HL-60 (cell line): Measurements from ENCODE around the gene SNTB2.
A peak's percentile ranks its signal among the peaks of the same experiment; 100 is the strongest.

Experiments
- DNase-seq, 2 experiments: peaks; one replicate each; pipeline ENCODE4 v3.0.0-alpha.2; 2010 to 2020; ENCODE audit warnings: low read depth in 1 of 2, low spot score in 1 of 2
- H3K27ac ChIP-seq: fragments of 250-450 bp; sonication (Bioruptor Pico); replicated peaks from 2 replicates; pipeline ENCODE4 v1.5.1; 2020; ENCODE audit warnings: mild to moderate bottlenecking, moderate library complexity
- H3K27me3 ChIP-seq: fragments of 250-450 bp; sonication (Bioruptor Pico); 2 replicates; pipeline ENCODE4 v1.5.1; 2021; ENCODE audit warnings: mild to moderate bottlenecking, moderate library complexity; ENCODE audit not compliant: insufficient read depth, poor library complexity, severe bottlenecking
- H3K4me3 ChIP-seq: replicated peaks from 2 replicates; pipeline ENCODE4 v1.5.1; 2011; ENCODE audit warnings: mild to moderate bottlenecking, control low read depth, low read length; ENCODE audit not compliant: insufficient read depth
- GABPA ChIP-seq: IDR thresholded peaks from 2 replicates; pipeline ENCODE4 v1.6.1; 2012; ENCODE audit warnings: low read depth
- POLR2AphosphoS5 ChIP-seq: IDR thresholded peaks from 2 replicates; pipeline ENCODE4 v1.6.1; 2012; ENCODE audit warnings: low read depth
- SPI1 ChIP-seq: IDR thresholded peaks from 2 replicates; pipeline ENCODE4 v1.6.1; 2012; ENCODE audit warnings: low read depth, mild to moderate bottlenecking, borderline replicate concordance
- TF ChIP-seq, protein P1 (sequence below): IDR thresholded peaks from one replicate; pipeline ENCODE4 v1.5.1; 2011; ENCODE audit warnings: low read length, control low read depth, inconsistent platforms; ENCODE audit not compliant: insufficient read depth
- TF ChIP-seq, protein P2 (sequence below): IDR thresholded peaks from 2 replicates; pipeline ENCODE4 v1.6.1; 2012; ENCODE audit warnings: low read depth; ENCODE audit not compliant: insufficient replicate concordance

SNTB2 gene

DNA sequence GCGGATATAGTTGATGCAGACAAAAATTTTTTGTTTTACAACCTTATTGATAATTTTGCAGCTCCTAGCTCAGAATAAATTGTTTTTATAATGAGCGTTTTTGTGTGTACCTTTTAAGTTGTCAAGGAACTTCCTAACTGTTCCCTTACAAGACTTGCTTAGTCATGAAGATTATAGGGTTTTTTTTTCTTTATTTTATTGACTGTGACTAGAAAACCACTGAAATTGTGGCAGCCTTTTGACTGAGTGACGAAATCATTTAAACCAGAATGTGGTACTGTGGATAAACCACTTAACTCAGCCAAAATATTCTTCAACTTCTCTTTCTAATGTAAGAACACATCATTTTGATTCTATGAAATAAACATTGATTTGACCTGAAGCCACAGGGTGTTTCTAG lies 83.4 kb downstream of the SNTB2 start:
- DNase-seq, result peak; percentile 18 to 25
- TF ChIP-seq GABPA, result no peak
- no peak for TF ChIP-seq POLR2AphosphoS5
- TF ChIP-seq, protein P1, sequence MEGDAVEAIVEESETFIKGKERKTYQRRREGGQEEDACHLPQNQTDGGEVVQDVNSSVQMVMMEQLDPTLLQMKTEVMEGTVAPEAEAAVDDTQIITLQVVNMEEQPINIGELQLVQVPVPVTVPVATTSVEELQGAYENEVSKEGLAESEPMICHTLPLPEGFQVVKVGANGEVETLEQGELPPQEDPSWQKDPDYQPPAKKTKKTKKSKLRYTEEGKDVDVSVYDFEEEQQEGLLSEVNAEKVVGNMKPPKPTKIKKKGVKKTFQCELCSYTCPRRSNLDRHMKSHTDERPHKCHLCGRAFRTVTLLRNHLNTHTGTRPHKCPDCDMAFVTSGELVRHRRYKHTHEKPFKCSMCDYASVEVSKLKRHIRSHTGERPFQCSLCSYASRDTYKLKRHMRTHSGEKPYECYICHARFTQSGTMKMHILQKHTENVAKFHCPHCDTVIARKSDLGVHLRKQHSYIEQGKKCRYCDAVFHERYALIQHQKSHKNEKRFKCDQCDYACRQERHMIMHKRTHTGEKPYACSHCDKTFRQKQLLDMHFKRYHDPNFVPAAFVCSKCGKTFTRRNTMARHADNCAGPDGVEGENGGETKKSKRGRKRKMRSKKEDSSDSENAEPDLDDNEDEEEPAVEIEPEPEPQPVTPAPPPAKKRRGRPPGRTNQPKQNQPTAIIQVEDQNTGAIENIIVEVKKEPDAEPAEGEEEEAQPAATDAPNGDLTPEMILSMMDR, result no peak
- TF ChIP-seq SPI1, result no peak
- TF ChIP-seq, protein P2, sequence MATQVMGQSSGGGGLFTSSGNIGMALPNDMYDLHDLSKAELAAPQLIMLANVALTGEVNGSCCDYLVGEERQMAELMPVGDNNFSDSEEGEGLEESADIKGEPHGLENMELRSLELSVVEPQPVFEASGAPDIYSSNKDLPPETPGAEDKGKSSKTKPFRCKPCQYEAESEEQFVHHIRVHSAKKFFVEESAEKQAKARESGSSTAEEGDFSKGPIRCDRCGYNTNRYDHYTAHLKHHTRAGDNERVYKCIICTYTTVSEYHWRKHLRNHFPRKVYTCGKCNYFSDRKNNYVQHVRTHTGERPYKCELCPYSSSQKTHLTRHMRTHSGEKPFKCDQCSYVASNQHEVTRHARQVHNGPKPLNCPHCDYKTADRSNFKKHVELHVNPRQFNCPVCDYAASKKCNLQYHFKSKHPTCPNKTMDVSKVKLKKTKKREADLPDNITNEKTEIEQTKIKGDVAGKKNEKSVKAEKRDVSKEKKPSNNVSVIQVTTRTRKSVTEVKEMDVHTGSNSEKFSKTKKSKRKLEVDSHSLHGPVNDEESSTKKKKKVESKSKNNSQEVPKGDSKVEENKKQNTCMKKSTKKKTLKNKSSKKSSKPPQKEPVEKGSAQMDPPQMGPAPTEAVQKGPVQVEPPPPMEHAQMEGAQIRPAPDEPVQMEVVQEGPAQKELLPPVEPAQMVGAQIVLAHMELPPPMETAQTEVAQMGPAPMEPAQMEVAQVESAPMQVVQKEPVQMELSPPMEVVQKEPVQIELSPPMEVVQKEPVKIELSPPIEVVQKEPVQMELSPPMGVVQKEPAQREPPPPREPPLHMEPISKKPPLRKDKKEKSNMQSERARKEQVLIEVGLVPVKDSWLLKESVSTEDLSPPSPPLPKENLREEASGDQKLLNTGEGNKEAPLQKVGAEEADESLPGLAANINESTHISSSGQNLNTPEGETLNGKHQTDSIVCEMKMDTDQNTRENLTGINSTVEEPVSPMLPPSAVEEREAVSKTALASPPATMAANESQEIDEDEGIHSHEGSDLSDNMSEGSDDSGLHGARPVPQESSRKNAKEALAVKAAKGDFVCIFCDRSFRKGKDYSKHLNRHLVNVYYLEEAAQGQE, result no peak
- no peak overlapping the region for H3K4me3 ChIP-seq
- H3K27ac ChIP-seq, result no peak overlapping the region
- no peaks in the 10 kb centered on the region for H3K27me3 ChIP-seq

DNA sequence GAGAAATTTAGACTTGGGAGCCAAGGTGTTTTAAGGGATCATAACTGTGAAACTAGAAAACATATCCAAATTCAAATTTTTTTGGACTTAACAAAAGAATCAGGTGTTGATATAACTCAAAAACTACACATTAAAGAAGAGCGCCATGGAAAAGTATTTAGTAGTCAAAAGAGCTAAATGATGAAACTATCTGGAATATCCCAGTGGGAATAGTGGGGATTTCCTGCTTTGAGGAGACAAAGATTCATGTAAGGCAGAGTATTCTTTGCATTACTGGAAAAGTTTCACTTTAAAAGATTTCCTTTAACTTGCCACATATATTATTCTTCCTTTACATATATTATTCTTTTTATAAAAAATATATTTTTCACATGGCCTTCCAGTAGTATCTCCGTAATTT lies 83.9 kb downstream of the SNTB2 start:
- TF ChIP-seq, protein P2, result no peak
- TF ChIP-seq SPI1 (no peak), POLR2AphosphoS5 (no peak), GABPA (no peak)
- TF ChIP-seq, protein P1, result no peak
- Histone ChIP-seq H3K4me3 (no peak overlapping the region), H3K27ac (no peak overlapping the region), H3K27me3 (no peaks in the 10 kb centered on the region)
- no peak for DNase-seq

DNA sequence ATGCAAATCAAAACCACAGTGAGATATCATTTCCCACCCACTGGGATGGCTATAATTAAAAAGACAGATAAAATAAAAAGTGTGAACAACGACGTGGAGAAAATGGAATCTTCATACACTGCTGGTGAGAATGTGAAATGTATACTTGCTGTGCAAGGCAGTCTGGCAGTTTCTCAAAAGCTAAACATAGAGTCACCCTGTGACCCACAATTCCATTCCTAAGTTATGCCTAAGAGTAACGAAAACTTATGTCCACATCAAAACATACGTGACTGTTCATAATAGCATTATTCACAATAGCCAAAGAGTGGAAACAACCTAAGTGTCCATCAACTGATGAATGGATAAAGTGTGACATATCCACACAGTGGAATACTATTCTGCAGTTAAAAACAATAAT lies 86.0 kb downstream of the SNTB2 start:
- DNase-seq, result no peak
- Histone ChIP-seq H3K27ac (no peak overlapping the region), H3K4me3 (no peak overlapping the region), H3K27me3 (no peaks in the 10 kb centered on the region)
- TF ChIP-seq GABPA (no peak), POLR2AphosphoS5 (no peak), SPI1 (no peak)
- TF ChIP-seq, protein P2, result no peak
- TF ChIP-seq, protein P1, result no peak
